IgD-negative memory B cell (primary cell): ENCODE data around the gene KCNIP1. TPM values are rescaled to one million over a fixed set of nuclear protein-coding genes. Genes with fewer than 3 reads are reported as not detected.
A peak's percentile ranks its signal among the peaks of the same experiment; 100 is the strongest.

Experiments used
- H3K27ac Mint-ChIP-seq, 3 donors: one replicate each; pipeline ENCODE4 v1.8.0; 2020 to 2022; ENCODE audit warnings: mild to moderate bottlenecking in 3 of 3, mixed read lengths in 3 of 3, moderate library complexity in 1 of 3
- H3K27me3 Mint-ChIP-seq: one replicate; pipeline ENCODE4 v1.8.0; 2021; ENCODE audit warnings: mixed read lengths
- H3K36me3 Mint-ChIP-seq: one replicate; pipeline ENCODE4 v1.8.0; 2020; ENCODE audit warnings: mild to moderate bottlenecking, mixed read lengths
- H3K4me1 Mint-ChIP-seq, 3 donors: one replicate each; pipeline ENCODE4 v1.8.0; 2020 to 2022; ENCODE audit warnings: mixed read lengths in 3 of 3, mild to moderate bottlenecking in 1 of 3
- H3K4me3 Mint-ChIP-seq, 4 donors: one replicate each; pipeline ENCODE4 v1.8.0; 2020 to 2022; ENCODE audit warnings: mild to moderate bottlenecking in 4 of 4, mixed read lengths in 4 of 4, moderate library complexity in 3 of 4
- H3K9me3 Mint-ChIP-seq, 3 donors: one replicate each; pipeline ENCODE4 v1.8.0; 2020 to 2021; ENCODE audit warnings: mixed read lengths in 3 of 3, mild to moderate bottlenecking in 1 of 3
- polyA plus RNA-seq: library from polyadenylated mRNA; unstranded; fragments of 300-500 nt; fragmentation: Illumina TruSeq; gene quantifications from one replicate; pipeline ENCODE4 v1.2.3, GENCODE V29; 2021

KCNIP1 gene
- polyA plus RNA-seq, 1 donor from 2014 or later = not detected

DNA sequence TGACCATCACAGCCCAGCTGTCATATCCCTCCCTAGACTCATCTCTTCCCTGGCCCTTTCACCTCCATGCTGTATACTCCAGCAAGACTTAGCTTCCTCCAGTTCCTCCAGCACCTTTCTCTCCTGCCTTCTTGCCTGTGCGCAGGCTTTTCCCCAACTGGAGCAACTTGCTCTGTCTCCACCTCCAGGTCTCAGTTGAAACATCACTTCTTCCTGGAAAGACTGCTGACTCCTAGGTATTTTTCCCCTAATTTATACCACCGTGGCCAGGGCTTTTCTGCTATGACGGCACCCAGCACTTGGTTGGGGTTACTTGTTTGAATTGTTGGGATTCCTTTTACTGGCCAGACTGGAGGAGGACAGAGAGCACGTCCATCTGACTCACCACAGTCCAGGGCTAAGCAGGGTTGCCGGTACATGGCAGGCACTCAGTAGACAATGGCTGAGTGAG is 67.5 kb downstream of the KCNIP1 start:
- no peak overlapping the region for H3K27ac Mint-ChIP-seq
- H3K27me3 Mint-ChIP-seq = peaks cover 41% of the 10 kb centered on the region
- peaks cover 0 to 3% (median 0%) of the 10 kb centered on the region in 3 donors for H3K4me1 Mint-ChIP-seq
- H3K9me3 Mint-ChIP-seq = peaks cover 0 to 5% (median 3%) of the 10 kb centered on the region in 3 donors
- H3K36me3 Mint-ChIP-seq = no peaks in the 10 kb centered on the region
- H3K4me3 Mint-ChIP-seq = no peak overlapping the region

DNA sequence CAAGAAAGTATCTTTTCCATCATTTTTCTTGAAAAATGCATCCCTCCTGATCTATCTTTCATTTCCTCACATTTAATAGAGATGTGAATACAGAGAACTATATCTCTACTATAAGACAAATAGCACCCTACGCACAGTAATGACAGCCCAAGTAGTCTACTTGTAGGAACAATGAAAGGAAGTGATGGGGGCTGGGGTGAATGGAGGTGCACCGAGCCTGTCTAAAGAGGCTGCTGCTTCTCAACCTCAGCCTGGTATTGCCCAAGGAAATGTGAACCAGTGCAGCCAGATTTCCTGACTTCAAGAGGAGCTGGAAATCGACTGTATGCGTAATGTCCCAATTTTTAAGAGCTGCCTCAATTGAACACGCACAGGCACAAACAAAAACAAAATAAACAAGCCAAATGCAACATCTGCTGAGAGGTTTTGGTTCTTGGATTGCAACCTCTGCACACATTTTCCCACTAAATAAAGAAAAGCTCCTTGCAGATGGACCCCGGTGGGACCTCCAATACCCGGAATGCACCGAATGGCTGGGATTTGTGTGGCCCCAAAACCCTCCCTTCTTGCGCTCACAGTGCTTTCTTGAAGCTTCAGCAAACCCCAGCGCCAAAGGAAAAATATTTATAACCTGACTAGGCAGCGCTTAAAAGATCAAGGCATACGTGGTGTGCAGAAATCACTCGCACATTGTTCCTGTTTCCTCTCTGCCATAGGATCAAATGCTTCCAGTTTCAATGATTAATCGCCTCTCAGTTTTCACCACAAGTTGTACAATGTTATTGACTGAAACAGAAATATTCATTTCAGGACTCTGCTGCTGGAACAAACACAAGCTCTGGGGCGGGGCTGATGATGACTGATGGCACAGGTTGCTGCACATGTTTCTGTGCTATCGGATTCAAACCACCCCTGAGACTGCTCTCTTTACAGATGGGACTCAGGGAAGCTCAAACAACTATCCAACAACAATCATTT is 68.3 kb downstream of the KCNIP1 start:
- H3K27ac Mint-ChIP-seq = no peak overlapping the region
- peaks cover 0 to 5% (median 3%) of the 10 kb centered on the region in 3 donors for H3K9me3 Mint-ChIP-seq
- H3K4me3 Mint-ChIP-seq = no peak overlapping the region
- H3K4me1 Mint-ChIP-seq = peaks cover 0 to 3% (median 0%) of the 10 kb centered on the region in 3 donors
- H3K36me3 Mint-ChIP-seq = no peaks in the 10 kb centered on the region
- peaks cover 41% of the 10 kb centered on the region for H3K27me3 Mint-ChIP-seq

DNA sequence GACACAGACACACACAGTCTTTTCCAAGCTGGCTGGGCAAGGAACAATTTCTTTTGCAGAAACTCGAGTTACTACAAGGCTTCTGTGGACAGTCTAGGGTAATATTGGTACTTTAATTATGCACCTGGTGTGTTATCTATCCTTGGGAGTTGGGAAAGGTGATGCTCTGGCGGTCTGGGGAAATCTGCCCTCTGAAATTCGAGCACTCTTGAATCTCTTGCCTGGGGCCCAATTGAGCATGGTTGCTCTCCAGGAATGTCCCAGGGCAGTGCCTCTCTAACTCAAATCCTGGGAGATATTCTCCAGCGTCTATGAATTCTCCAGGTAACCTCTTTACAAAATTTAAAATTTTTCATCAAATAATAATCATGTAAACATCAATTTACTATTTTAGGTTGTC is 69.3 kb downstream of the KCNIP1 start:
- H3K27me3 Mint-ChIP-seq = peaks cover 36% of the 10 kb centered on the region
- H3K4me1 Mint-ChIP-seq = peaks cover 0 to 3% (median 0%) of the 10 kb centered on the region in 3 donors
- no peak overlapping the region for H3K27ac Mint-ChIP-seq
- no peaks in the 10 kb centered on the region for H3K36me3 Mint-ChIP-seq
- H3K4me3 Mint-ChIP-seq = no peak overlapping the region
- peaks cover 2 to 5% (median 3%) of the 10 kb centered on the region in 3 donors for H3K9me3 Mint-ChIP-seq

DNA sequence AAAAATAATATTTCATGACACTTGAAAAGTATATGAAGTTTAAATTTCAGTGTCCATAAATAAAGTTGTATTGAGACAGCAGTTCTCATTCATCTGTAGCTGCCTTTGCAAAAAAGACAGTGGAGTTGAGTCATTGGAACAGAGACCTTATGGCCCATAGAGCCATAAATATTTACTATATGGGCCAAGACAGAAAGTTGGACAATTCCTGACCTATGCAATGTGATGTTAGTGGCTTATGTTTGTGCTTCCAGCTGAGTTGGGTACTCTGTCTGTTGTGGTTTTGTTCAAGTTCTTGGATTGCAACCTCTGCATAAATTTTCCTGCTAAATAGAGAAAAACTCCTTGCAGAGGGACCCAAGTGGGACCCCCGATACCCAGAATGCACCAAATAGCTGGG is 69.8 kb downstream of the KCNIP1 start:
- no peak overlapping the region for H3K4me3 Mint-ChIP-seq
- H3K27ac Mint-ChIP-seq = no peak overlapping the region
- H3K4me1 Mint-ChIP-seq = peaks cover 0 to 3% (median 0%) of the 10 kb centered on the region in 3 donors
- peaks cover 39% of the 10 kb centered on the region for H3K27me3 Mint-ChIP-seq
- H3K9me3 Mint-ChIP-seq = peaks cover 3 to 7% (median 5%) of the 10 kb centered on the region in 3 donors
- no peaks in the 10 kb centered on the region for H3K36me3 Mint-ChIP-seq

DNA sequence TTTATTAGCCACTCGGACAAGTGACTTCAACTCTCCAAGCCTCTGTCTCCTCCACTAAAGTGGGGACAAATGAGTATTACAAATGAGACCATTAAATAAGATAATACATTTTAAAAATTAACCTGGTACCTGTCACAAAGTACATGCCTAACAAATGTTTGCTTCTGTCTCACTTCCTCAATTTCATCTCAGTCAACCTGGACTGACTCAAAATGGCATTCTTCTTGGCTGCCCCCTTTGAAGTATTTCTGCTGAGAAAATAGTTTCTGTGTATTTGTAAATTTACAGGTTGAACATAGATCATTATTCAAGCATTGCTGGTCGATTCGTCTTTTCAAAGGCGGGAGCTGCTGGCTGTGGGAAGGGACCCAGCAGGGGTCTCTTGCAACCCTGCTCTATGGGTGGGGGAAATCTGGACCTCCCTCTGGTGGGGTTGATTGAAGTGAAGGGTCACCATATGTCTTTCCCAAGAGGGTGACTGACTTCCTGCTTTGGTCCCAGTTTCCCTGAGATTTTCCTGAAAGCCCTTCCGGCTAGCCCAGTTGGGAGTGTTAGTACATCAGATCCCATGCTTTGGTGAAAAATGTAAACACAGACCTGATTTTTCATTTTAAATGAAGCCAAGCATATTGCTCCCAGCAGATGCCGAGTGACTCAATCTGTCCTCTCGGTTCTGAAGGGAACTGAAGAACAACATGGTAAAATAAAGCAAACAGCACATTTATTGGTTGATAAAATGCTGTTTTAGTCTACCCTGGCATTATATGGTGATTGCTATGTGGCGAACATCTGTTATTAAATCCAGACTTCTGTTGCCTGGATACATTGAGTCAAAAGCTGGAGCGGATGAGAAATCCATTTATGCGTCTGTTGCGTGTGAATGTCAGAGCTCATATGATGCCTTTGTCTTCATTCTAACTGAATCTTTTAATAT is 73.0 kb downstream of the KCNIP1 start:
- peaks cover 27% of the 10 kb centered on the region for H3K27me3 Mint-ChIP-seq
- peaks cover 2% of the 10 kb centered on the region for H3K36me3 Mint-ChIP-seq
- no peak overlapping the region for H3K27ac Mint-ChIP-seq
- H3K9me3 Mint-ChIP-seq = peaks cover 5 to 10% (median 5%) of the 10 kb centered on the region in 3 donors
- H3K4me1 Mint-ChIP-seq = peaks cover 0 to 2% (median 0%) of the 10 kb centered on the region in 3 donors
- H3K4me3 Mint-ChIP-seq = no peak overlapping the region

DNA sequence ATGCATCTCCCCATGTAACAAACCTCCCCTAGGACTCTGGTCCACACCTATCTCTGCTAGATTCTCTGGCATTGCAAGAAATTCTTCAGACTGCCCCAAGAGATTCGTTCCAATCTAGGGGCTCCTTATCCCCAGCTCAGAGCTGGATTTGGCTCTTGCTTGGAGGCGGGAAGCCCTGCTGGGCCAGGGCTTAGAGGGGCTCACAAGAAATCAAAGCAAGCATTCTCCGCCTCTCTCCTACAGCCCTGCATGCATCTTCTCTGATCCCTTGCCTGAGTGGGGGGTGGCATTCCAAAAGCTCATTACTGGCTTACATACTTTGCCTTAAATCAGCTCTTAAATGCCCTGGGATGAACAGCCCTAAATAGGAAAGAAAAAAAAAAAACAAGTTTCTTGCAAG is 75.8 kb downstream of the KCNIP1 start:
- Mint-ChIP-seq H3K4me3 (no peak overlapping the region), H3K4me1 (no peaks in the 10 kb centered on the region), H3K9me3 (peaks cover 2 to 10% (median 5%) of the 10 kb centered on the region in 3 donors), H3K36me3 (peaks cover 4% of the 10 kb centered on the region), H3K27ac (no peak overlapping the region), H3K27me3 (peaks cover 15% of the 10 kb centered on the region)

DNA sequence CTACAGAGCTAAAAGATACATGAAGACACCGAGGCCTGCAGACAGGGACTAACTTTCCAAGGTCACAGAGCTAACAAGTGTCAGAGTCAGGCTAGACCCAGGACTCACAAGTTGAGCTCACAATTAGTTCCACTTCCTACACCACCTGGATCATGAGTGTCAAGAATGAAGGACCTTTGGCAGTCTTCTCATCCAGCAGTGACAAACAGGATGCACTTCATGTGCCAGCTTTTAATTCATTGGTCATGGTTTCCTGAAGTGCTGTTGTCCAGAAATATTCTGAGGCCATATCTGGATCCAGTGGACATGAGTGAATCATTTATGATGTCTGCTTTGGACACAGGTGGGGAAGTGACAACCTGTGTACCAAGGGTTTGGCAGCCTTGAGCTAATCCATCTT is 77.4 kb downstream of the KCNIP1 start:
- no peak overlapping the region for H3K4me3 Mint-ChIP-seq
- H3K27ac Mint-ChIP-seq = no peak overlapping the region
- peaks cover 7% of the 10 kb centered on the region for H3K27me3 Mint-ChIP-seq
- H3K9me3 Mint-ChIP-seq = peaks cover 2 to 10% (median 2%) of the 10 kb centered on the region in 3 donors
- peaks cover 4% of the 10 kb centered on the region for H3K36me3 Mint-ChIP-seq
- no peaks in the 10 kb centered on the region for H3K4me1 Mint-ChIP-seq

DNA sequence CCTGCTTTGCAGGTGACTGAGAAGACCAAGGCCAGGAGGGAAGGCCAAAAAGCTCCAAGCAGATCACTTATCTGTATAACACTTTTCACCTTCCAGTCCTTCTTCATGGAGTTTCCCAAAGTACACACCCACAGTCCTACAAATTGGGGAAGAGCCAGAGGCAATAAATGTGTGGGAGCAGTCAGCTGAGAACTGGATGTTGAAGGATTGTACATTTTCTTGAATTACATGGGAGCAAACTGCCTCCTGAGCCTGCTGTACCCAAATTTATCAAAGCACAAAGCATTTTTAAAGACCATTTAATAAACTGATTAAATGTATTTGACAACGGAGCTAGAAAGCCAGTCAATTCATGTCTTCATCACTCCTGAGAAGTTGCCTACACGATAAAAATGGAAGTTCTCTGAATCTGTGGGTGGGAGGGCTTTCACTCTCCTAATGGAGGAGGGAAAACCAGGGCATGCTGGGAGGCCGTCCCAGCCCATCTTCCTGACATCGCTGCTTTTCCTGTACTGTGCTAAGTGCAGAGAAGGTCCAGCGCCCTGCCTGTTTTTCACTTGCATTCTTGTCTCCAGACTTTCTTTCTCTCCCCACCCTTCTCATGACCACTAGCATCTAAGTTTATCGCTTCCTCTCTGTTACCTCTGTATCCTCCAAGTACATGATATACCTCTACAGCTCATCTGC is 79.0 kb downstream of the KCNIP1 start:
- Mint-ChIP-seq H3K4me1 (no peaks in the 10 kb centered on the region), H3K4me3 (no peak overlapping the region), H3K27me3 (peaks cover 7% of the 10 kb centered on the region), H3K27ac (no peak overlapping the region), H3K36me3 (peaks cover 4% of the 10 kb centered on the region), H3K9me3 (peaks cover 2 to 10% (median 4%) of the 10 kb centered on the region in 3 donors)

DNA sequence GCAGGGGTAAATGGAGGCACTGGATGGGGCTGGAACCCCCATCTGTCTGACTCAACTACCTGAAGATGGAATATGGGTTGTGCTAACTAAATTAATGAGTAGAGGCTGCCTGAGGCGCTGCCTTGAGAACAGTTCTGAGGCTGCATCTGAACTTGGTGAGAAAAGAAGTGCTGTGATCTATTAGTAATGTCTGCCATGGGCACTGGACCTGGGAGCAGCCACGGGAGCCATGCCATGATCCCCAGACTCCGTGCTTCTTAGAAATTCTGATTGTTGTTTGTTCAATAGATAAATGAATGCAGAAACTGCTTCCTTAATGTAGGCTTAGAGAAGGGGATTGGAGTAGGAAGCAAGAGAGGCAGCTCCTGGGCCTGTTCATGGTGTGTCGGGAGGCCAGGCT is 80.2 kb downstream of the KCNIP1 start:
- Mint-ChIP-seq H3K27ac (no peak overlapping the region), H3K27me3 (peaks cover 5% of the 10 kb centered on the region), H3K4me3 (no peak overlapping the region), H3K36me3 (peaks cover 4% of the 10 kb centered on the region), H3K4me1 (no peaks in the 10 kb centered on the region), H3K9me3 (peaks cover 0 to 2% (median 2%) of the 10 kb centered on the region in 3 donors)

DNA sequence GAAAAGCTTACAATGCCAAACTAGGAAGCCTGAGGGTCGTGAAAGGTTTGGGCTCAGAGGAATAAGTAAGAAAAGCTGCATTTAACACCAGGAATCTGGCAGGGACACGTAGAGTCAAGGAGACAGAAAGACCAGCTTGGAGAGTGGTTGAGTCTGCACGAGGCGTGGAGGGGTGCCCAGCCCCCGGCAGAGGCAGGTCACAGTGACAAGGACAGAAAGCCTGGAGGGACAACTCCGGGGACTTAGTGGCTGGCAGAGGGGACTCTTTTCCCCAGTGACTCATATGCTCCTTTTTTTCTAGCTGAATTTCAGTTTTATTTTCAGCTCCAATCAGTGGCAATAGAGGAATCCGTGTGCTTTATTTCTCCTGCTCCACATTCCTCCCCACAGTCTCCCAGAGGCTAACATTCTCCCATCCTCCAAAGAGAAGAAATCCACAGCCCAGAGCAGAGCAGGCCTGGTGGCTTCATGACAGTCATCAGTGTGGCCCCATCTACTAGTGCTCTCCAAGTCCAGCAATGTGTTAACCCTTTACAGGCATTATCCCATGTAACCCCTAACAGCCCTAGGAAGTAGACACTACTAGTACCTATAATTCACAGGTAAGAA is 80.7 kb downstream of the KCNIP1 start:
- H3K27me3 Mint-ChIP-seq = peaks cover 5% of the 10 kb centered on the region
- H3K36me3 Mint-ChIP-seq = peaks cover 4% of the 10 kb centered on the region
- no peak overlapping the region for H3K27ac Mint-ChIP-seq
- H3K4me3 Mint-ChIP-seq = no peak overlapping the region
- H3K4me1 Mint-ChIP-seq = no peaks in the 10 kb centered on the region
- peaks cover 0 to 6% (median 2%) of the 10 kb centered on the region in 3 donors for H3K9me3 Mint-ChIP-seq

DNA sequence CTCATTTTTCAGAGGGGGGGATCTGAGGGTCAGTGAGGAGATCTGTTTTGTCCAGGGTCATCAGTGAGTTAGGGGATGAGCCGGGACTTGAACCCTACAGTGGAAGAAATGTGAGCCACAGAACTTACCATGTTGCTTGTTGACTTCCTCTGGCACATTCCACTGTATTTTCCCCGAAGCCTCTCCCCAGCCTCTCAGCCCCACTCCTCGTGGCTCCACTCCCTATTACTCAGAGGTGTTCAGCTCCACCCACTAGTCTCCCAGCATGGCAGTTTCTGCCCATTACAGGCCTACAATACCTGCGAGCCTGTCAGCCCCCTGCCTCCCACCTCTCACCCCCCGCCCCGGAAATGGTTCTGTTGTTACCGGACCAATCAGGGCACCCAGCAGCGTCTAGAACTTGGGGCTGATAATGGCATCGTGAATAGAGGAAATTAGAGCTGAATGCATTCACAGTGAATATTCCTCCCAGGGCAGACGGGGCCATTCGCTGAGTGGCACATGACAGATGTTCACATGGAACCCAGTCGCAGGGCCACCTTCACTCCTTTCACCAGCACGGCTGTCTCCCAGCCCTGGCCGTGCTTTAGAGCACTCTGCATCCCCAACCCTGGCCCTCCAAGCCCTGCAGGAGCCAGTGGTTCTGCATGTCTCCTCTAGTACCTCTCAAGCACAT is 81.6 kb downstream of the KCNIP1 start:
- H3K4me1 Mint-ChIP-seq = no peaks in the 10 kb centered on the region

DNA sequence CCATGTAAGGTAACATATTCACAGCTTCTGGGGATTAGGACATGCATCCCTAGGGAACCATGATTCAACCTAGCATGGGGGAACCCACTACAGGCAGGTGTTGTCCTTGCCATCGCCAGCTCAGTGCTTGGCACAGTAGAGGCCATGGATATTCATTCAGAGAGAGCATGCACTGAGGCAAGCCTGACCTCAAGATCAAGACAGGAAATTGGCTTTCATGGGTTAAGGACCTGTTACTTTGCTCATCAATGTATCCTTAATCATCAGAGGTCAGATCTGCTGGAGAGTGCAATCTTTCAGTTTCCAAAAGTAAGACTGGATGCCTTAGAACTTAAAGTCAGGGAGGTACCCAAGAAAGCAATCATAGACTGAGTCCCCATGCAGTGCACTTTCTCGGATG is 84.0 kb downstream of the KCNIP1 start:
- Mint-ChIP-seq H3K4me3 (peak overlapping the region in 1 of 4 donors; percentile 58), H3K27me3 (peaks cover 6% of the 10 kb centered on the region), H3K9me3 (peaks cover 0 to 7% (median 2%) of the 10 kb centered on the region in 3 donors), H3K27ac (no peak overlapping the region), H3K4me1 (no peaks in the 10 kb centered on the region), H3K36me3 (peaks cover 2% of the 10 kb centered on the region)

More for the DNA sequence above, 81.6 kb downstream of the KCNIP1 start:
- Mint-ChIP-seq H3K27me3 (peaks cover 9% of the 10 kb centered on the region), H3K27ac (no peak overlapping the region), H3K4me3 (no peak overlapping the region), H3K9me3 (peaks cover 0 to 7% (median 2%) of the 10 kb centered on the region in 3 donors), H3K36me3 (peaks cover 3% of the 10 kb centered on the region)

DNA sequence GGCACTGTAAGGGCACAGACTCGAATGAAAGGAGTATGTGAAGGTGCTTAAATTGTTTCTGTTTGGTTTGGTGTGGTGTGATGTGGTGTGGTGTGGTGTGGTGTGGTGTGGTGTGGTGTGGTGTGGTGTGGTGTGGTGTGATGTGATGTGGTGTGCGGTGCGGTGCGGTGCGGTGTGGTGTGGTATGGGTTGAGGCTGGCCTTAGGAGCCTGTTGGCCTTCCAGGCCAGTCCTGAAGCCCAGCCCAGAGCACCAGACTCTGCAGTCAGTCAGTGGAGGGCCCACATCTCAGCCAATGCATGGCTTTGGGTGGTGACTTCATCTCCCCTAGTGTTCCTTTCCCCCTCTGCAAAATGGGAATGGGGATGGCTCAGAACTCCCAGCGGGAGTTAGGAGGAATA is 85.8 kb downstream of the KCNIP1 start:
- no peak overlapping the region for H3K27ac Mint-ChIP-seq
- peaks cover 10% of the 10 kb centered on the region for H3K27me3 Mint-ChIP-seq
- no peak overlapping the region for H3K4me3 Mint-ChIP-seq
- H3K9me3 Mint-ChIP-seq = peaks cover 0 to 7% (median 2%) of the 10 kb centered on the region in 3 donors
- H3K4me1 Mint-ChIP-seq = no peaks in the 10 kb centered on the region
- H3K36me3 Mint-ChIP-seq = no peaks in the 10 kb centered on the region
